Measurements from ENCODE around the gene ITPRID1. TPM values are rescaled to one million over a fixed set of nuclear protein-coding genes. Genes with fewer than 3 reads are reported as not detected.

Gene ITPRID1
- total and polyA plus RNA-seq, 2 of the 13 experiments (the other 11 are each of a cell fraction or from before 2014, with no cell fraction given) = not detected

DNA sequence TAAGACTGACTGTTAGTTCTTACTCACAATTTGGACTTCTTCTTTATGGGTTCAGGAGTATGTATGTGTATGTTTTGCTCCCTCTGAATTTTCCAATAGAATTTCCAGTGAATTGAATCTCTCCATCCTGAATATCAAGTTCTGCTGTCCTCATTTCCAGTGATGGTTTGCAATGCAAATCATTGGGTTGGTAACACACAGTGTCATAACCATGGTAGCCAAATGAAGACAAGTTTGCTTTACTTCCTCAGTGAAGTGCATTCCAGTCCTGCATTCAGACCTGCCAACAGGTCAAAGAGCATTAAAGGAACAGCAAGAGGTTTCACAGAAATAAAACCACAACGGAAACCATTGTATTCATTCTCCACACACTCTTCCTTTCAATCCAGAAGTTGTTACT, 15.2 kb downstream of the ITPRID1 start:
- H3K9me3 ChIP-seq (ENCODE audit: low read length) = no peaks in the 10 kb centered on the region
- no peaks in the 10 kb centered on the region for H4K20me1 ChIP-seq (ENCODE audit: insufficient read depth, low read length)
- intact Hi-C loops (cut with micrococcal nuclease; ENCODE audit: unreplicated experiment) = no loop called here
- CTCF ChIA-PET (ENCODE audit: low intra/inter-chr PET ratio, low total read pairs) = no interaction called here
- no peak overlapping the region for H2AFZ ChIP-seq (ENCODE audit: low read length)
- no peak overlapping the region for H3K4me3 ChIP-seq (replicated peaks in 1 of 3; ENCODE audit: insufficient read depth in 1 of 3, low read depth in 2 of 3, low read length in 3 of 3)
- H3K36me3 ChIP-seq (replicated peaks in 1 of 2; ENCODE audit: control insufficient read depth in 1 of 2, insufficient read depth in 2 of 2, low read length in 2 of 2) = no peaks in the 10 kb centered on the region
- no peak for ATAC-seq
- H3K27ac ChIP-seq (ENCODE audit: extremely low read length, insufficient read depth, low read length) = no peak overlapping the region
- no TSS peak for BruUV-seq (replicated peaks)
- no peak overlapping the region for H3K4me2 ChIP-seq (ENCODE audit: low read depth, low read length)
- no peaks in the 10 kb centered on the region for H3K27me3 ChIP-seq (ENCODE audit: control insufficient read depth in 1 of 2, insufficient read depth in 2 of 2, low read length in 2 of 2)
- no peak for DNase-seq (ENCODE audit: low spot score)
- no peak overlapping the region for H3K9ac ChIP-seq (ENCODE audit: insufficient read depth, low read depth, low read length)
- TF ChIP-seq HNRNPK (IDR thresholded peaks at IDR 0.05; ENCODE audit: low read depth, low read length, poor library complexity, severe bottlenecking) (no peak), ZNF530 (CRISPR knock-in tag; IDR thresholded peaks at IDR 0.05; ENCODE audit: low read depth) (no peak), CCDC6 (CRISPR knock-in tag; IDR thresholded peaks at IDR 0.05) (no peak), ERF (CRISPR knock-in tag; IDR thresholded peaks at IDR 0.05) (no peak), FOXA1 (IDR thresholded peaks at IDR 0.05) (no peak), FOXA1 (CRISPR knock-in tag; IDR thresholded peaks at IDR 0.05) (no peak), TMF1 (CRISPR knock-in tag; IDR thresholded peaks at IDR 0.05; ENCODE audit: low read depth) (no peak), GZF1 (CRISPR knock-in tag; IDR thresholded peaks at IDR 0.05) (no peak), ZNF136 (CRISPR knock-in tag; IDR thresholded peaks at IDR 0.05; ENCODE audit: low read depth) (no peak), MIER2 (CRISPR knock-in tag; IDR thresholded peaks at IDR 0.05) (no peak), KLF13 (CRISPR knock-in tag; IDR thresholded peaks at IDR 0.05) (no peak), GATAD2A (CRISPR knock-in tag; IDR thresholded peaks at IDR 0.05) (no peak), MTF2 (CRISPR knock-in tag; IDR thresholded peaks at IDR 0.05; ENCODE audit: borderline replicate concordance) (no peak), ZNF44 (CRISPR knock-in tag; IDR thresholded peaks at IDR 0.05) (no peak), HDAC1 (CRISPR knock-in tag; IDR thresholded peaks at IDR 0.05) (no peak), NR2F2 (IDR thresholded peaks at IDR 0.05; ENCODE audit: borderline replicate concordance, low read depth) (no peak)
- TF ChIP-seq, protein P1, sequence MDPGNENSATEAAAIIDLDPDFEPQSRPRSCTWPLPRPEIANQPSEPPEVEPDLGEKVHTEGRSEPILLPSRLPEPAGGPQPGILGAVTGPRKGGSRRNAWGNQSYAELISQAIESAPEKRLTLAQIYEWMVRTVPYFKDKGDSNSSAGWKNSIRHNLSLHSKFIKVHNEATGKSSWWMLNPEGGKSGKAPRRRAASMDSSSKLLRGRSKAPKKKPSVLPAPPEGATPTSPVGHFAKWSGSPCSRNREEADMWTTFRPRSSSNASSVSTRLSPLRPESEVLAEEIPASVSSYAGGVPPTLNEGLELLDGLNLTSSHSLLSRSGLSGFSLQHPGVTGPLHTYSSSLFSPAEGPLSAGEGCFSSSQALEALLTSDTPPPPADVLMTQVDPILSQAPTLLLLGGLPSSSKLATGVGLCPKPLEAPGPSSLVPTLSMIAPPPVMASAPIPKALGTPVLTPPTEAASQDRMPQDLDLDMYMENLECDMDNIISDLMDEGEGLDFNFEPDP (CRISPR knock-in tag; conservative IDR thresholded peaks at IDR 0.05) = no peak
- TF ChIP-seq, protein P2, sequence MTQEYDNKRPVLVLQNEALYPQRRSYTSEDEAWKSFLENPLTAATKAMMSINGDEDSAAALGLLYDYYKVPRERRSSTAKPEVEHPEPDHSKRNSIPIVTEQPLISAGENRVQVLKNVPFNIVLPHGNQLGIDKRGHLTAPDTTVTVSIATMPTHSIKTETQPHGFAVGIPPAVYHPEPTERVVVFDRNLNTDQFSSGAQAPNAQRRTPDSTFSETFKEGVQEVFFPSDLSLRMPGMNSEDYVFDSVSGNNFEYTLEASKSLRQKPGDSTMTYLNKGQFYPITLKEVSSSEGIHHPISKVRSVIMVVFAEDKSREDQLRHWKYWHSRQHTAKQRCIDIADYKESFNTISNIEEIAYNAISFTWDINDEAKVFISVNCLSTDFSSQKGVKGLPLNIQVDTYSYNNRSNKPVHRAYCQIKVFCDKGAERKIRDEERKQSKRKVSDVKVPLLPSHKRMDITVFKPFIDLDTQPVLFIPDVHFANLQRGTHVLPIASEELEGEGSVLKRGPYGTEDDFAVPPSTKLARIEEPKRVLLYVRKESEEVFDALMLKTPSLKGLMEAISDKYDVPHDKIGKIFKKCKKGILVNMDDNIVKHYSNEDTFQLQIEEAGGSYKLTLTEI (CRISPR knock-in tag; conservative IDR thresholded peaks at IDR 0.05) = no peak
- TF ChIP-seq, protein P3, sequence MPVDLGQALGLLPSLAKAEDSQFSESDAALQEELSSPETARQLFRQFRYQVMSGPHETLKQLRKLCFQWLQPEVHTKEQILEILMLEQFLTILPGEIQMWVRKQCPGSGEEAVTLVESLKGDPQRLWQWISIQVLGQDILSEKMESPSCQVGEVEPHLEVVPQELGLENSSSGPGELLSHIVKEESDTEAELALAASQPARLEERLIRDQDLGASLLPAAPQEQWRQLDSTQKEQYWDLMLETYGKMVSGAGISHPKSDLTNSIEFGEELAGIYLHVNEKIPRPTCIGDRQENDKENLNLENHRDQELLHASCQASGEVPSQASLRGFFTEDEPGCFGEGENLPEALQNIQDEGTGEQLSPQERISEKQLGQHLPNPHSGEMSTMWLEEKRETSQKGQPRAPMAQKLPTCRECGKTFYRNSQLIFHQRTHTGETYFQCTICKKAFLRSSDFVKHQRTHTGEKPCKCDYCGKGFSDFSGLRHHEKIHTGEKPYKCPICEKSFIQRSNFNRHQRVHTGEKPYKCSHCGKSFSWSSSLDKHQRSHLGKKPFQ (CRISPR knock-in tag; IDR thresholded peaks at IDR 0.05; ENCODE audit: insufficient replicate concordance) = no peak
- TF ChIP-seq, protein P4, sequence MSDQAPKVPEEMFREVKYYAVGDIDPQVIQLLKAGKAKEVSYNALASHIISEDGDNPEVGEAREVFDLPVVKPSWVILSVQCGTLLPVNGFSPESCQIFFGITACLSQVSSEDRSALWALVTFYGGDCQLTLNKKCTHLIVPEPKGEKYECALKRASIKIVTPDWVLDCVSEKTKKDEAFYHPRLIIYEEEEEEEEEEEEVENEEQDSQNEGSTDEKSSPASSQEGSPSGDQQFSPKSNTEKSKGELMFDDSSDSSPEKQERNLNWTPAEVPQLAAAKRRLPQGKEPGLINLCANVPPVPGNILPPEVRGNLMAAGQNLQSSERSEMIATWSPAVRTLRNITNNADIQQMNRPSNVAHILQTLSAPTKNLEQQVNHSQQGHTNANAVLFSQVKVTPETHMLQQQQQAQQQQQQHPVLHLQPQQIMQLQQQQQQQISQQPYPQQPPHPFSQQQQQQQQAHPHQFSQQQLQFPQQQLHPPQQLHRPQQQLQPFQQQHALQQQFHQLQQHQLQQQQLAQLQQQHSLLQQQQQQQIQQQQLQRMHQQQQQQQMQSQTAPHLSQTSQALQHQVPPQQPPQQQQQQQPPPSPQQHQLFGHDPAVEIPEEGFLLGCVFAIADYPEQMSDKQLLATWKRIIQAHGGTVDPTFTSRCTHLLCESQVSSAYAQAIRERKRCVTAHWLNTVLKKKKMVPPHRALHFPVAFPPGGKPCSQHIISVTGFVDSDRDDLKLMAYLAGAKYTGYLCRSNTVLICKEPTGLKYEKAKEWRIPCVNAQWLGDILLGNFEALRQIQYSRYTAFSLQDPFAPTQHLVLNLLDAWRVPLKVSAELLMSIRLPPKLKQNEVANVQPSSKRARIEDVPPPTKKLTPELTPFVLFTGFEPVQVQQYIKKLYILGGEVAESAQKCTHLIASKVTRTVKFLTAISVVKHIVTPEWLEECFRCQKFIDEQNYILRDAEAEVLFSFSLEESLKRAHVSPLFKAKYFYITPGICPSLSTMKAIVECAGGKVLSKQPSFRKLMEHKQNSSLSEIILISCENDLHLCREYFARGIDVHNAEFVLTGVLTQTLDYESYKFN (CRISPR knock-in tag; conservative IDR thresholded peaks at IDR 0.05) = no peak
- no peaks in the 10 kb centered on the region for H3K4me1 ChIP-seq (ENCODE audit: insufficient read depth, low read length)
- in situ Hi-C loops (cut with HindIII; ENCODE audit: extremely low pct_ligation_motif_present, low pct_unique_long_range_greater_than_20kb) = no loop called here
- no peak for FAIRE-seq
- 0% methylated on average over 1 of the region's 1 CpG for WGBS (ENCODE audit: low lambda C conversion rate)
- H3K79me2 ChIP-seq (ENCODE audit: insufficient read depth, low read length) = no peaks in the 10 kb centered on the region
- POLR2A ChIA-PET = no interaction called here

All from HepG2 (cell line).